ENCODE data around the gene ABT1.

The ABT1 gene

GRCh38 chr6:26575494-26575939 lies 21.2 kb upstream of the ABT1 start:
- DNase-seq, result no peak

GRCh38 chr6:26576407-26576843 lies 20.3 kb upstream of the ABT1 start:
- no peak for DNase-seq

GRCh38 chr6:26576929-26577719 lies 19.6 kb upstream of the ABT1 start:
- DNase-seq, result peak; percentile 89

- no peak for DNase-seq
Observed at GRCh38 chr6:26577720-26578072, 19.1 kb upstream of the ABT1 start.

GRCh38 chr6:26578279-26578678 lies 18.5 kb upstream of the ABT1 start:
- DNase-seq, result no peak

- no peak for DNase-seq
Observed at GRCh38 chr6:26578741-26579140, 18.0 kb upstream of the ABT1 start.

GRCh38 chr6:26581164-26581915 lies 15.4 kb upstream of the ABT1 start:
- DNase-seq, result no peak

GRCh38 chr6:26588965-26589364 lies 7.8 kb upstream of the ABT1 start:
- no peak for DNase-seq

GRCh38 chr6:26592649-26593048 lies 4.1 kb upstream of the ABT1 start:
- no peak for DNase-seq

- no peak for DNase-seq
Observed at GRCh38 chr6:26593278-26594130, 3.2 kb upstream of the ABT1 start.

GRCh38 chr6:26594131-26594498 lies 2.6 kb upstream of the ABT1 start:
- DNase-seq, result no peak

- peak; percentile 84 for DNase-seq
Observed at GRCh38 chr6:26594730-26595632, 1.8 kb upstream of the ABT1 start.

- peak; percentile 98 for DNase-seq
Observed at GRCh38 chr6:26595669-26596269, 984 bp upstream of the ABT1 start.

GRCh38 chr6:26597389-26597766 lies 625 bp downstream of the ABT1 start:
- DNase-seq, result no peak

GRCh38 chr6:26597821-26598220 lies 1.1 kb downstream of the ABT1 start:
- no peak for DNase-seq

- DNase-seq, result no peak
Observed at GRCh38 chr6:26598267-26598666, 1.5 kb downstream of the ABT1 start.

GRCh38 chr6:26599134-26599533 lies 2.4 kb downstream of the ABT1 start:
- DNase-seq, result no peak

GRCh38 chr6:26599591-26599990 lies 2.8 kb downstream of the ABT1 start:
- no peak for DNase-seq

GRCh38 chr6:26600759-26601158 lies 4.0 kb downstream of the ABT1 start:
- no peak for DNase-seq

GRCh38 chr6:26602262-26602661 lies 5.5 kb downstream of the ABT1 start:
- DNase-seq, result no peak

- no peak for DNase-seq
Observed at GRCh38 chr6:26604026-26604425, 7.3 kb downstream of the ABT1 start.

GRCh38 chr6:26604797-26605196 lies 8.0 kb downstream of the ABT1 start:
- DNase-seq, result no peak

Measured in activated CD8-positive, alpha-beta memory T cell treated with anti-CD3 and anti-CD28 coated beads, Interleukin-2, amount 50 U/mL, for 48 hours (primary cell).